Measurements from ENCODE around the gene PROZ. TPM values are rescaled to one million over a fixed set of nuclear protein-coding genes. Genes with fewer than 3 reads are reported as not detected.

PROZ gene
- polyA plus RNA-seq, 6 donors from 2014 or later: 0.17 TPM; not detected in 5

DNA sequence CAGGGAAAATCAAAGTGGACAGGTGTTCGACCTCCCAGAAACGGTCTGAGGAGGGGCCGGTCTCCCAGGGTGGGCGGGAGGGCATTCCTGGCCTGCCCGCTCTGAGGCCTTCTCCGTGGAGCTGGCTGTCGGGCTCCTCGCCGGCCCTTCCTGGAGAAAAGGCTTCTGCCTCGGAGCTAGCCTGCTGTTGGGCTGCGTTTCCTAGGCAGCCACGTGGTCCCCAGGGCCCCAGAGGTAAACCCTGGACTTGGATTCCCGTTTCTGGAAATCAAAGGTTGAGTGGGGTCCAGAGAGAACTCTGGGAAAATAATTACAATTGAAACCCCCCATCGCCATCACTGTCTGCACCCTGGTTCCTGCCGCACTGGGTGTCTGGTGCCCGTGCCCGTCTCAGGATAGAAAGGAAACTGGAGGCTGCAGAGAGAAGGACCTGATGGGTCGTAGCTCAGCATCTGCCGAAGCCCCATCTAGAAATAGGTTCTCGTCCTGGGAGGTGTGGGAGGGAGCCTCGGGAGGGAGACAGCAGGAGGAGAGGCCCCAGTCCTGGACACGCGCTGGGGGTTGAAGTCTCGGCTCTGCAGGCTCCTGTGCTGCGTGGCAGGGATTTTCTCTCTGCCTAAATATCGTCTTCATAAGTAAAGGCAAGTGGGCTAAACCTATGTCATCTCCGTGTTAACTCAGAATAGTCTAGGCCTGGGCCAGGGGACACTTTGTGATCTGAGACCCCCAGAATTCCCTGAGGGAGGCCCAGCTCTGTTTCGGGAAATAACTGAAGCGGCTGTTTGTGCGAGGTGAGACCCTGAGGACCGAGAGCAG is 7.7 kb upstream of the PROZ start:
- ATAC-seq (ENCODE audit: low read depth in 2 of 2) (no peak), DNase-seq (no peak)
- peaks cover 12 to 15% (median 13%) of the 10 kb centered on the region in 3 donors for H3K4me1 Mint-ChIP-seq
- peak overlapping the region in 5 of 8 donors; percentile 41 to 85 (median 45) for H3K4me3 Mint-ChIP-seq
- H3K36me3 Mint-ChIP-seq: peaks cover 4 to 12% of the 10 kb centered on the region in 2 donors
- peak overlapping the region in 3 of 6 donors; percentile 54 to 72 (median 56) for H3K27ac Mint-ChIP-seq
- H3K9me3 Mint-ChIP-seq: peaks cover 4 to 15% (median 6%) of the 10 kb centered on the region in 7 donors
- peaks cover 16 to 68% (median 45%) of the 10 kb centered on the region in 3 donors for H3K27me3 Mint-ChIP-seq

DNA sequence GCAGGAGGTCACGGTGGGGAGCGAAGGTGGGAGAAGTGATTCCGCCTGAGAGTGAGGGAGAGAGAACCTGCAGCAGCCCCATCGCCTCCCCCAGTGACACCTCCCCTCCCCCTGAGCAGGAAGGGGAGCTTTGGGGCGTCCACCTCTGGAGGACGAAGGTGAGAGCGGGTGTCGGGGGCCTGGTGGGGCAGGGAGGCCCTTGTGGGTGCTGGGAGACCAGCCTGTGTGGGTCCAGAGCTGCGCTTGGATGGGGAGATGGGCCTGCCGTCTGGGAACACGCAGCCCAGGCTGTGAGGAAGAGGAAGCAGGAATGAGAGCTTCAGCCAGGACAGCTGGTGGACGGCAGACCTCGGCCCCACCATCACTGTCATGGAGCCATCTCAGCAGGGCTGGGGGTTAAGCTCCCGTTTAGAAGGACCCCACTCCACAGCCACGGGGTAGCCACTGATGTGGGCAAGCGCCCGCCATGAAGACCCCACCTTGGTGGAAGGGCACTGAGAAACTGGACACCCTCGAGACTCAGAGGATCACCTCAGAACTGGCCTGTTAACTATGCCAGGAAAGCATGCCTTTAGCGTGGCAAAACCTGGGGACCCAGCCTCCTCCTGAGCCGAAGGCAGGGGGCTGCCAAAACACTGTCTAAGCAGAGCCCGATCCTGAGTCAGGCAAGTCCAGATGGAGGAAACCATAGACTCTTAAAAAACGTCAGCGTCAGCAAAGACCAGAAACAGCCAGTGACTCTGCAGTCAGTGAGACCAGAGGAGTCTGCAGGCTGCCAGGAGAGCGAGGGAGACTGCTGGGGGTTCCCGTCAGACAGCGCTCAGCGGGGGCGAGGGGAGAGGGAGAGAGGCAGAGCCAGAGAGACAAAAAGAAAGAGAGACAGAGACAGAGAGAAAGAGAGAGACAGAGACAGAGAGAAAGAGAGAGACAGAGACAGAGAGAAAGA is 6.4 kb upstream of the PROZ start:
- no peak for DNase-seq
- peak overlapping the region; percentile 78 to 98 (median 92) for H3K4me3 Mint-ChIP-seq
- peaks cover 7 to 16% (median 9%) of the 10 kb centered on the region in 7 donors for H3K9me3 Mint-ChIP-seq
- H3K4me1 Mint-ChIP-seq: peaks cover 12 to 15% (median 13%) of the 10 kb centered on the region in 3 donors
- peaks cover 5 to 15% of the 10 kb centered on the region in 2 donors for H3K36me3 Mint-ChIP-seq
- H3K27ac Mint-ChIP-seq: peak overlapping the region in 4 of 6 donors; percentile 53 to 93 (median 80)
- ATAC-seq (ENCODE audit: low read depth in 2 of 2): peak; percentile 38 to 44
- peaks cover 9 to 59% (median 33%) of the 10 kb centered on the region in 3 donors for H3K27me3 Mint-ChIP-seq

DNA sequence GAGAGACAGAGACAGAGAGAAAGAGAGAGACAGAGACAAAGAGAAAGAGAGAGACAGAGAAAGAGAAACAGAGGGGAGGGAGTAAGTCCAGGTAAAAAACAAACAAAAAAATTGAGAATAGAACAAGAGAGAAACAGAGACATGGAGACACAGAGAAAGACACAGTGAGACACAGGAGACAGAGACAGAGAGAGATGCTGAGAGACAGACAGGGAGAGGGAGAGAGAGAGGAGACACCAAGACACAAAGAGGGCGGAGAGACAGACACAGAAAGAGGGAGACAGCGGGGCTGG is 5.8 kb upstream of the PROZ start:
- Mint-ChIP-seq H3K4me1 (peaks cover 12 to 15% (median 13%) of the 10 kb centered on the region in 3 donors), H3K27me3 (peaks cover 8 to 59% (median 34%) of the 10 kb centered on the region in 3 donors), H3K36me3 (peaks cover 5 to 15% of the 10 kb centered on the region in 2 donors), H3K27ac (peak overlapping the region; percentile 29 to 93 (median 60)), H3K9me3 (peaks cover 7 to 17% (median 10%) of the 10 kb centered on the region in 7 donors), H3K4me3 (peak overlapping the region; percentile 78 to 98 (median 92))
- ATAC-seq (ENCODE audit: low read depth in 2 of 2) (no peak), DNase-seq (no peak)

DNA sequence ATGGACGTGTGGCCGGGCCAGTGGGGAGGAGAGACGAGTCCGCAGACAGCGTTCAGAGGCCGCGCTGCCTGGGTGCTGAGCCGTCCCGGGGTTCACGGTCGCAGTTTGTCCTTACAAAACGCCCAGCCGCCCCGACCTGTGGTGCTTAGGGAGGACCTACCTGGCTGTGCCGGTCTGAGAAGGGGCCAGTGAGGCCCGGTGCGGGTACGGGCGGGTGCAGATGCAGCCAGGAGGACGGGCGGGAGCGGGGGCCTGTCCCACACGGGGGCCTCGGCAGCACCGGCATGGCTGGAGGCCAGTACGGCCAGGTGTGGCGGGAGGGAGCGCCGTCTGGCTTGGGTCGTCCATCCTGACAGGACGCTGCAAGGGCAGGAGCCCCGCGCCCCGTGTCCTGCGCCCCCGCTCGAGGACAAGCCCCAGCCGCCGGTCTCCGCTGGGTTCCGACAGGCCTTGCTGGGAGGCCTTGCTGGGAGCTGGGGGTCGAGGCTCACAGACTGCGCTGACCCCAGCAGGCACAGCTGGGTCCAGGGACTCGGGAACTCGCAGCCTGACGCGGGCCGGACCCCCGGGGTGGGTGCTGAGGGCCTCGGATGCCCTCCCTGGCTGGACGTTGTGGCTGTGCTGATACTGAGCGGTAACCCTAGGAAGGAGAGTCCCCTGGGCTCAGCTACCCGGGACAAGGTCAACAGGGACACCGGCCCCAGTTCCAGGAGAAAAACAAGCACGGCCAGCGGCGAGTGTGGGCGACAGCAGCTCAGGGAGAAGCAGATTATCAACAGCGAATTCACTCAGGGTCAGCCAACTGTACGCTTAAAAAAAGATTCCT is 5.3 kb upstream of the PROZ start:
- Mint-ChIP-seq H3K27me3 (peaks cover 8 to 63% (median 39%) of the 10 kb centered on the region in 3 donors), H3K9me3 (peaks cover 7 to 17% (median 10%) of the 10 kb centered on the region in 7 donors), H3K36me3 (peaks cover 5 to 18% of the 10 kb centered on the region in 2 donors), H3K4me3 (peak overlapping the region; percentile 78 to 98 (median 94)), H3K27ac (peak overlapping the region; percentile 63 to 94 (median 84)), H3K4me1 (peaks cover 12 to 15% (median 13%) of the 10 kb centered on the region in 3 donors)
- DNase-seq (peak; percentile 14), ATAC-seq (ENCODE audit: low read depth in 2 of 2) (peak; percentile 25 to 34)

DNA sequence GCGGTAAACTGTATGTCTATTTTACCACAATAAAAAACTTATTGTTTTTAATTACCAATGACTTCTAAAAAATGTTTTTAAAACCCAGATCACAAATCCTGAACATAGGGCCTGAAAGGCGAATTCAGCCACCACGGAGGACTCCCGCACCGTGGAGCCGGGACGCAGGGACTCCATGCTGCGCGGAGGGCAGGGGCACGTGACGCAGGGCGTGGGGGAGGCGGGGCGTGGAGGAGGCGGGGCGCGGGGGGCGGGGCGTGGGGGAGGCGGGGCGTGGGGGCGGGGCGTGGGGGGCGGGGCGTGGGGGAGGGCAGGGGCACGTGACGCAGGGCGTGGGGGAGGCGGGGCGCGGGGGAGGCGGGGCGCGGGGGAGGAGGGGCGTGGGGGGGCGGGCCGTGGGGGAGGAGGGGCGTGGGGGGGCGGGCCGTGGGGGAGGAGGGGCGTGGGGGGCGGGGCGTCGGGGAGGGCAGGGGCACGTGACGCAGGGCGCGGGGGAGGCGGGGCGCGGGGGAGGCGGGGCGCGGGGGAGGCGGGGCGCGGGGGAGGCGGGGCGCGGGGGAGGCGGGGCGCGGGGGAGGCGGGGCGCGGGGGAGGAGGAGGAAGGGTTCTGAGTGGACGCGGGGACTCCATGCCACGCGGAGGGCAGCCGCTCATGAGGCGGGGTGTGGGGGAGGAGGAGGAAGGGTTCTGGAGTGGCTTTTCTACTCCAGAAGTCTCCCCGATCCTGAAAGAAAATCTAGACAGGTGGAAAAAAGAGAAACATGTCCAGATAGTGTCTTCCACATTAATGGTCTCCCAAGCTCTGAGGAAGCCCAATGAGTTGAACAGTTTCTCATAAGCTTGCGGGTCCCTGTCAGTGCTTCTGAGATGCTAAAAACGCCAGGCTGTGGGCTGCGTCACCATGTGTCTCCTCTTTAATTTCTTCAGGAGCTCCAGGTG is 4.4 kb upstream of the PROZ start:
- Mint-ChIP-seq H3K9me3 (peaks cover 7 to 17% (median 11%) of the 10 kb centered on the region in 7 donors), H3K36me3 (peaks cover 5 to 23% of the 10 kb centered on the region in 2 donors), H3K4me3 (peak overlapping the region; percentile 78 to 98 (median 88)), H3K27ac (peak overlapping the region in 5 of 6 donors; percentile 50 to 94 (median 73)), H3K27me3 (peaks cover 8 to 64% (median 47%) of the 10 kb centered on the region in 3 donors), H3K4me1 (peaks cover 12 to 15% (median 13%) of the 10 kb centered on the region in 3 donors)
- peak; percentile 62 for DNase-seq
- ATAC-seq (ENCODE audit: low read depth in 2 of 2): peak; percentile 79 to 82

DNA sequence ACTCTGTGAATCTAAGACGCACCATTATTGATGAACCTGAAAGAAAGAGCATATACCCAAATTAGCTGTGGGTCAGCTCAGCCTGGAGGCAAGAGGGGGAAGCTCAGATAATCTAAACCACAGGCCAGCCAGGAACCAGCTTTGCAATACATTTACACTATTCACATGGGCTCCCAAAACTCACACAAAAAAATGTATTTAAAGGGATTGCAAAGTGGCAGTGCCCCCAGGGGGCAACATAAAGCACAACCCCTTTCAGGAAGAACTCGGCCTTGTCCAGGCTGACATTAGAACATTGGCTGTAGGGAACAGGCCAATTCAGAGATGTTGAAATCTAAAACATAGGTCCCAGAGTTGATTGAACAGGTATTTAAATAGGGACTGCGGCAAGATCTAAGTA is 3.2 kb upstream of the PROZ start:
- Mint-ChIP-seq H3K9me3 (peaks cover 7 to 17% (median 11%) of the 10 kb centered on the region in 7 donors), H3K27me3 (peaks cover 13 to 64% (median 47%) of the 10 kb centered on the region in 3 donors), H3K4me1 (peaks cover 12 to 15% (median 13%) of the 10 kb centered on the region in 3 donors), H3K27ac (peak overlapping the region in 3 of 6 donors; percentile 44 to 93 (median 73)), H3K4me3 (peak overlapping the region in 7 of 8 donors; percentile 59 to 90 (median 64)), H3K36me3 (peaks cover 5 to 23% of the 10 kb centered on the region in 2 donors)
- no peak for DNase-seq
- no peak for ATAC-seq (ENCODE audit: low read depth in 2 of 2)

DNA sequence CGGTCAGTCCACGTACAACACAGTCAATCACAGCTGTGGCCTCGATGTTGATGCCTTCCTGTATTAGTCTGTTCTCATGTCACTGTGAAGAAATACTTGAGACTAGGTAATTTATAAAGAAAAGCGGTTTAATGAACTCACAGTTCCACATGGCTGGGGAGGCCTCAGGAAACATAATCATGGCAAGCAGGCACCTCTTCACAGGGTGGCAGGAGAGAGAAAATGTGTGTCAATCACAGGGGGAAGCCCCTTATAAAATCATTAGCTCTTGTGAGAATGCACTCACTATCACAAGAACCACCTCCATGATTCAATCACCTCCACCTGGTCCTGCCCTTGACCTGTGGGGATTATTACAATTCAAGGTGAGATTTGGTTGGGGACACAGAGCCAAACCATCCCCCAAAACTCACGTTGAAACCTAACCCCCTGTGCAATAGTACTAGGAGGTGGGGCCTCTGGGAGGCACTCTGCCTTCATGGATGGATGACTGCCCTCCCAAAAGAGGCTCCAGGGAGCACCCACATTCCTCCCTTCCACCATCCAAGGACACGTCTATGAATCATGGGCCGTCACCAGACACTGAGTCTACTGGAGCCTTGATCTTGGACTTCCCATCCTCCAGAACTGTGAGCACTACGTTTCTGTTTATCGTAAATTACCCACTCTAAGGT is 2.3 kb upstream of the PROZ start:
- ATAC-seq (ENCODE audit: low read depth in 2 of 2) (no peak), DNase-seq (no peak)
- no peak overlapping the region for H3K4me3 Mint-ChIP-seq
- H3K36me3 Mint-ChIP-seq: peaks cover 5 to 21% of the 10 kb centered on the region in 2 donors
- H3K27ac Mint-ChIP-seq: peak overlapping the region in 1 of 6 donors; percentile 29
- peaks cover 7 to 17% (median 11%) of the 10 kb centered on the region in 7 donors for H3K9me3 Mint-ChIP-seq
- H3K27me3 Mint-ChIP-seq: peaks cover 16 to 60% (median 43%) of the 10 kb centered on the region in 3 donors
- peaks cover 13 to 19% (median 15%) of the 10 kb centered on the region in 3 donors for H3K4me1 Mint-ChIP-seq

DNA sequence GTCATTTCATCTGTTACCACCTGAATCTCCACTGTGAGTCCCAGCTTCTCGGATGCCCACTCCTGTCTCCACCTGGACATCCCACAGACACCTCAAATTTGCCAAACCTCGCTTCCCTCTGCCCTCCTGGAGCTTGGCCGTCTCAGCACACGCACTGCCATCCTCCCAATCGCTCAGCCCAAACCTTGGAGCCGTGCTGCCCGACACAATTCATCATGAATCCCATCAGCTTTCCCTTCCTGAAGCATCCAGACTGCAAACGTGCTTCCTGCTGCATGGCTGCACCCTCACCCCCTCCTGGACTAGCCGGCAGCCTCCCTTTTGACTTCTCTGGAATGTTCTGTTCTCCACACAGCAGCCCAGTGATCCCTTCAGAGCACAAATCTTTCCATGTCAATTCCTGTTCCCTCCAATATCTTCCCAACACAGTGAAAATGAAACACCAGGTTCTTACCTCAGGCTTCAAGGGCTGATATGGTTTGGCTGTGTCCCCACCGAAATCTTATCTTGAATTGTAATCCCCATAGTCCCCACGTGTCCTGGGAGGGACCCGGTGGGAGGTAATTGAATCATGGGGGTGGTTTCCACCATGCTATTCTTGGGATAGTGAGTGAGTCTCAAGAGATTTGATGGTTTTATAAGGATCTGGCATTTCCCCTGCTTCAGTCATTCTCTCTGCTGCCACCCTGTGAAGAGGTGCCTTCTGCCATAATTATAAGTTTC is 1.1 kb upstream of the PROZ start:
- peak overlapping the region in 2 of 8 donors; percentile 29 to 68 for H3K4me3 Mint-ChIP-seq
- peaks cover 10 to 20% (median 15%) of the 10 kb centered on the region in 3 donors for H3K4me1 Mint-ChIP-seq
- H3K9me3 Mint-ChIP-seq: peaks cover 7 to 17% (median 11%) of the 10 kb centered on the region in 7 donors
- H3K27me3 Mint-ChIP-seq: peaks cover 13 to 52% (median 35%) of the 10 kb centered on the region in 3 donors
- H3K36me3 Mint-ChIP-seq: peaks cover 5 to 16% of the 10 kb centered on the region in 2 donors
- peak overlapping the region in 1 of 6 donors; percentile 1 for H3K27ac Mint-ChIP-seq
- no peak for DNase-seq
- ATAC-seq (ENCODE audit: low read depth in 2 of 2): no peak

DNA sequence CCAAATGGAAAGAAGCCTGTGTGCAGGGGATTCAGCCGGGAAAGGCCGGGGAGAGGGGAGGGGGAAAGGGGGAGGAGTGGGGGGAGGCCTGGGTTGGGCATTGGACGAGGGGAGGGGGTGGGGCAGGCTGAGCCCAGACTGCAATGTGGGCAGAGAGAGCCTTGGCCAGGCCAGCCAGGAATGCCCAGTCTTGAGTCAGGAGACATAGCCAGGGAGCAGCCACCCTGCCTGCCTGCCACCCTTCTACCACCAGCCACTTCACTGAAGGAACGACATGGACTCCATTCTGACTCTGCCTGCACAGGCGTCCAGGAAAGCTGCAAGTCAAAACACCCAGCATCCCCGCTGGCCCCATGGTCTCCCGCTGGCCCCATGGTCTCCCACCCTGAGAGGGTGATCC is 498 bp downstream of the PROZ start:
- DNase-seq (no peak), ATAC-seq (ENCODE audit: low read depth in 2 of 2) (no peak)
- peaks cover 7 to 17% (median 10%) of the 10 kb centered on the region in 7 donors for H3K9me3 Mint-ChIP-seq
- H3K4me3 Mint-ChIP-seq: no peak overlapping the region
- peaks cover 12 to 19% (median 15%) of the 10 kb centered on the region in 3 donors for H3K4me1 Mint-ChIP-seq
- H3K36me3 Mint-ChIP-seq: peaks cover 5 to 16% of the 10 kb centered on the region in 2 donors
- no peak overlapping the region for H3K27ac Mint-ChIP-seq
- H3K27me3 Mint-ChIP-seq: peaks cover 8 to 57% (median 38%) of the 10 kb centered on the region in 3 donors

DNA sequence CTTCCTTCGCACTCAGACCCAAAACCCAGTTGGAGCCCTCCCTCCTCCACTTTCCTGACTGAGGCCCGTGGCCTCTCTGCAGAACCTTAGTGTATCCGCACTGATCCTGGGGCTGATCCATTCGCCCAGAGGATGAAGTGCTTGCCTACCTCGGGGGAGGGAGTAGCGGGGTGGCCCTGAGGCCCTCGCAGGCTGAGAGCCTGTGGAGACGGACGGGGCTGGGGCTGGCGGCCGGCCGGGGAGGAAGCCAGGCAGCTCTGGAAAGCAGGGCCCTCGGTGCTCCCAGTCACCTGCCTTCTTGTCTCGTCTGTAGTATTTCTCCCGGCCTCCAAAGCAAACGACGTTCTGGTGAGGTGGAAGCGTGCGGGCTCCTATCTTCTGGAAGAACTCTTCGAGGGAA is 1.3 kb downstream of the PROZ start:
- H3K4me1 Mint-ChIP-seq: peaks cover 14 to 18% (median 15%) of the 10 kb centered on the region in 3 donors
- H3K27ac Mint-ChIP-seq: no peak overlapping the region
- H3K4me3 Mint-ChIP-seq: no peak overlapping the region
- H3K27me3 Mint-ChIP-seq: peaks cover 8 to 60% (median 38%) of the 10 kb centered on the region in 3 donors
- ATAC-seq (ENCODE audit: low read depth in 2 of 2) (no peak), DNase-seq (no peak)
- peaks cover 7 to 17% (median 10%) of the 10 kb centered on the region in 7 donors for H3K9me3 Mint-ChIP-seq
- H3K36me3 Mint-ChIP-seq: peaks cover 5 to 16% of the 10 kb centered on the region in 2 donors
